HT1080 (cell line): ENCODE data around the gene UGT2B17. TPM values are rescaled to one million over a fixed set of nuclear protein-coding genes. Genes with fewer than 3 reads are reported as not detected.
"Not testable (repeated sequence)": the region's sequence is repeated elsewhere in the genome, so short reads cannot be mapped to it uniquely, and the experiment has no call there.

Experiments used
- DNase-seq: peaks from one replicate; pipeline ENCODE4 v3.0.0-alpha.2; 2015; ENCODE audit warnings: low read depth
- total RNA-seq: library from RNA; depleted of rRNA; stranded (reverse); fragments of >200 nt; shearing (Covaris generic); gene quantifications from 2 replicates; pipeline ENCODE4 v1.2.3, GENCODE V29; 2014

Gene UGT2B17
- total RNA-seq, 1 experiment from 2014 or later, result not detected

DNA sequence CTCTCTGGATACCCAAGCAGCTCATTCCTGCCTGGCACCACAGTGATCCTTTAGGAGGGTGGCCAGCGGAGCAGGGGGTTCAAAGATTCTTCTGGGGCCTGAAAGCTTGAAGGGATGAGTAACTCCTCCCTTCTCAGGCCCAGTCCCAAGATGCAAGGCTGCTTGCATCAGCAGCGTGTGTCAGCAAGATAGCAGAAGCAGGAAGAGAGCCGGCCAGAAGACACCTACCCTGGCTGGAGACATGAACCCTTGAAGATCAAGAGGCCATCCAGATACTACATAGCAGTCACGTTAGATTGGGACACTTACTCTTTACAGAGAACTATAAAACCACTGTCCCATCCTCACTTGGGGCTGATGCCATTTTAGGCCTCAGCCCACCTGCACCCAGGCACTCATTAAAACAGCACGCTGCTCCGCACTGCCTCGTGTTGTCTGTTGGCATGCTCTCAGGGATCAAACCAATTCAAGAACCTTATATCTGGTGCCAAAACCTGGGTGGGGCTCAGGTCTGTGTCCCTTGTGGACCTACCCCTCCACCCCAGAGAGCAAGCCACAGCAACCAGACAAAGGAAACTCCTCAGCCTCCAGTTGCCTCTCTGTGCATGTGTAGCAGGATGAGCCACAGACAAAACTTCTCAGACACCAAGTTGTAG, 6.5 kb downstream of the UGT2B17 start:
- no peak for DNase-seq

DNA sequence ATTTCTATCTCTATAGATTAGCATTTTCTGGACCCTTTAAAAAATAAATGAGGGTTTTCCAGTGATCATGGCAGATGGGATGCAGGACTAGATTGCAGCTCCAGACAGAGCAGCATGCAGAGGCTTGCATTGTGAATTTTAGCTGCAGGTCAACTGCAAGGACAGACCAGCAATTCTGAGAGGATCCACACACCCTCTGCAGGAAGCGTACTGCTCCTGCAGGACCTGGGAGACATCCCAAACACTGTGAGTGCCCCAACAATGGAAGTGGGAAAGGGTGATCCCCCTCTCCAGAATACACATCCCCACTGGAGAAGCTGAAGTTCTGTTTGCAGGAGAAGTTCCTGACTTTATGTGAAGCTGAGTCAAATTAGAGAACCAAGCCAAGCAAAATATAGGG, 7.1 kb downstream of the UGT2B17 start:
- DNase-seq, result not testable (repeated sequence)

DNA sequence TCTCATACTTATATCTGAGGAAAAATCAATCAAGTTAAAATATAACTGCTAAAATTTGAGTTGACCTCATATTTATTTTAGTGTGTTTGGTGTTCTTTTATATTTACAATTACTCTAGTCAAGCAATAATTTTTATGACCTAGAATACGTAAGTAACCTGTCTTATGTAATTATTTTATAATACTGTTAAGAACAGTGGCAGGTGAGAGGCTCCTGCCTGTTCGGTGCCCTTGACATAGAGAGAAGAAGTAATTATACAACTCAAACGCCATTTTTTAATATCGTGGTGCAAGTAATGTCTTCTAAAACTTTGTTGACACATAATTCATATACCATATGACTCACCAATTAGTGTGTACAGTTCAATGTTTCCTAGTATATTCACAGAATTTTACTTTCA, 7.6 kb downstream of the UGT2B17 start:
- not testable (repeated sequence) for DNase-seq

DNA sequence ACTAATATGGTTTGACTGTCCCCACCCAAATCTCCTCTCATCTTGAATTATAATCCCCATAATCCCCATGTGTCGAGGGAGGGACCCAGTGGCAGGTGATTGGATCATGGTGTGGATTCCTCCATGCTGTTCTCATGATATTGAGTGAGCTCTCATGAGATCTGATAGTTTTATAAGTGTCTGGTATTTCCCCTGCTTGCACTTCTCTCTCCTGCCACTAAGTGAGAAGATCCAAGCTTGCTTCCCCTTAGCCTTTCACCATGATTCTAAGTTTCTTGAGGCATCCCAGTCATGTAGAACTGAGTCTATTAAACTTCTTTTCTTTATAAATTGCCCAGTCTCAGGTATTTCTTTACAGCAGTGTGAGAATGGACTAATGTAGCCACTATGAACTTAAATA, 9.8 kb downstream of the UGT2B17 start:
- DNase-seq, result not testable (repeated sequence)

DNA sequence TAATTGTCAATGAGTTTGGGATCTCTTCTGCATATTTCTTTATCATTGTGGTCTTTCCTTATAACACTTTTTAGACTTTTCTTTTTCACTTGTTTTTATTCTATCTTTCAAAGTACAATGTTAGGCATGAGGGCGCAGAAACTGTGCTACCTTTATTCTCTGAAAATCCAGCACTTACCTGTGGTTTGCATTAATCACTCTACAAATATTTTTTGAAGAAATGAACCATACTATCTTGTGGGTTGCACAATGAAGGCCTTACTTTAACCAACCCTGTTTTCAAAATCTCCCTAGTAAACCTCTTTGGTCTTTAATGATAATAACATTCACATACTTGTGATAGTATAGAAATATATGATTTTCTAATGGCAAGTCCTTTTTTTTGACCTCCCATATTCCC, 11.0 kb downstream of the UGT2B17 start:
- DNase-seq, result not testable (repeated sequence)

DNA sequence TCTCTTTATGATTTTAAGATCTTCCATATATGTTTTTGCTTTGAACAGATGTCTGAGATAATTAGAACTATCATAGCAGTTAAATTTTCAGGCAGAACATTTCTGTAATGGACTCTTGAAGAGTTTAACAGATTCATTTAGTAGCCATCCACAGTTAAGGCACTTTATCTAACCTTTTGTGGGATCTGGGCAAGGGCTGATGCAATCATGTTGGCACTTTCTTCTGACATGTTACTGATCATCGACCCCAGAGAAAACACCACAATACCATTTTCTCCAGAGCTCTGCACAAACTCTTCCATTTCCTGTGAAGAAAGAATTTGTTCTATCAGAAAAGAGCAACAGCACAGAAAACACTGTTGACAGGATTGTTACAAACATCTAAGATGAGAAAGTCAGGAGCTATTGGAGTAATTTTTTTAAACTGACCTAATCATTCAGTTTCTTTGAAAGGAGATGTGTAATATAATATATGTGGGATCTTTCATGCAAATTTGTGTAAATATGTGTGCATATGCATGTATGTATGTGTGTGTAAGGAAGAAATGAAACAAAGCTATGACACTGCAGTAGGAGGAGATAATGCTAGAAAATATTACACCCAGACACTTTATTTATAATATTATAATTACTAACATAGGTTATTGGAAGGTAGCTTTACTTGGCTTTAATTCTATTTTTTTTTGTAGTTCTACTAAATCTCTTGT, 15.6 kb downstream of the UGT2B17 start:
- DNase-seq, result not testable (repeated sequence)

DNA sequence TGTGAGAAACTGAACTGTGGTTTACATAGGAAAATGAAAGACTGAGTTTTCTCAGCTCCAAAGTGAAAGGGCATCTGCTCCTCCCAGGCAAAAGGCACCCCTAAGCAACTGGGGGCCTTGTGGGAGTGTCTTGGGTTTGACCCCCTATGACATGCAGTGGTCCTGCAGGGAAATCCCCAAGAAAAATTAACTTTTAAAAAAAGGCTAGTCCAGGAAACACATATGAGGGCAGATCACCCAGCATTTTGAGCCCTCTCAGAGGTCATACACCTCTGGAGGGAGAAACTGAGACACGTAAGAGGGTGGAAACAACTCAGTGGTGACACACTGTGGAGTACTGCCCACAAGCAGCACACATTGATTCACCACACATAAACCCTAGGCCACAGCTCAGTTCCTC, 22.3 kb downstream of the UGT2B17 start:
- DNase-seq, result not testable (repeated sequence)

DNA sequence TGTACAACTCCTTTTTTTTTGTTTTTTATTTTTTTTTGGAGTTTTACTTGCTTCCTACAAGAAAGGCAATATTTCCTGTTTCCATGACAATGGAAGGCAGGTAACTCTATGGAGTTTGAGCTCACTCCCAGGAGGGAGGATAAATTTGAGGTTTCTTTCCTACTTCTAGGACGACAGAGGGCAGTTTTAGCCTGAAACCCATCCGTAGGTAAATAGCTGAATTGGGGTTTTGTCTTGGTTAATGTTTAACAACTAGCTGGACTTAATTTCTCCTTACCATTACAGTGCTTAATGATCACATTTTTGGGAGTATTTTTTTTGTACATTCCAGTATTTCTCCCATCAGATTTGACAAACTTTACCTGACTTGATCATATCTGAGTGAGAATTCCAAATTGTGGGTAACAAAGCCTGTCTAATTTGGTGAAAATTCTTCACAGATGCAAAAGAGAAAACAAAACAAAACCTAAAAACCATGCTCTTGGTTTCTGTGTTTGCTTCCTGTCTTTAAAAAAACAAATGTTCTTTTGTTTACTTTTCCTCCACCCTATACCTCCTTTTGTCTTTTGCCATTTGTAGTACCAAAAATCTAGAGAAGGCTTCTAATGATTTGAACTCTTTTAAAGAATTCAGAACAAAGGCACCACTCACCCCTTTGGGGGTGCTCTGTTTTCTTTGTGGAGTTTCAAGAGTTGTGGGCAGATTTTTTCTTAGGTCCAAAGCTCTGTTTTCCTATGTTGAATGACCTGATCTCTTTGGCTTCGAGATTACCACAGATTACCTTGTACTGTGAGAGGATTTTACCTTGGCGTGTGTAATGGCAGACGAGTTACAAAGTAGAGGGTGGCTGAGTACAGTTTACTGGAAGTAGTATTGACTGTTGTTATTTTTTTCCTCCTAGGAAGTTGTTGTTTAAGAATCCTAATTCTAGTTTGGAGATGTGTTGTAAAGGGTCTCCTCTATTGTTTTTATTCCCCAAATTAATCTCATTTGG, 23.0 kb downstream of the UGT2B17 start:
- not testable (repeated sequence) for DNase-seq

DNA sequence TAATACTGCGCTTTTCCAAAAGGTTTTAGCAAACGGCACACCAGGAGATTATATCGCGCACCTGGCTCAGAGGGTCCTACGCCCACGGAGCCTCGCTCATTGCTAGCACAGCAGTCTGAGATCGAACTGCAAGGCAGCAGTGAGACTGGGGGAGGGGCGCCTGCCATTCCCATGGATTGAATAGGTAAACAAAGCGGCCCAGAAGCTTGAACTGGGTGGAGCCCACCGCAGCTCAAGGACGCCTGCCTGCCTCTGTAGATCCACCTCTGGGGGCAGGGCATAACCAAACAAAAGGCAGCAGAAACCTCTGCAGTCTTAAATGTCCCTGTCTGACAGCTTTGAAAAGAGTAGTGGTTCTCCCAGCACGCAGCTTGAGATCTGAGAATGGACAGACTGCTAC, 33.4 kb downstream of the UGT2B17 start:
- not testable (repeated sequence) for DNase-seq

DNA sequence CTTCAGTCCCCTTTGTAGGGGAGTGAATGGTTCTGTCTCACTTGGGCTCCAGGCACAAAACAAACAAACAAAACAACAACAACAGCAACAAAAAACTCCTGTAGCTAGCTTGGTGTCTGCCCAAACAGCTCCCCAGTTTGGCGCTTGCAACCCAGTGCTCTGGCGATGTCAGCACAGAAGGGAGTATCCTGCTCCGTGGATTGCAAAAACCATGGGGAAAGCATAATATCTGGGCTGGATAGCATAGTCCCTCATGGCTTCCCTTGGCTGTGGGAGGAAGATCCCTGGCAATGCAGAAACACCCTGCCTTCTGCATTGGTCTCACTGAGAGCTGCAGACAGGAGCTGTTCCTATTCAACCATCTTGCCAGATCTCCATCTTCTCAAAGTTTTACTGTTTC, 39.7 kb downstream of the UGT2B17 start:
- no peak for DNase-seq

DNA sequence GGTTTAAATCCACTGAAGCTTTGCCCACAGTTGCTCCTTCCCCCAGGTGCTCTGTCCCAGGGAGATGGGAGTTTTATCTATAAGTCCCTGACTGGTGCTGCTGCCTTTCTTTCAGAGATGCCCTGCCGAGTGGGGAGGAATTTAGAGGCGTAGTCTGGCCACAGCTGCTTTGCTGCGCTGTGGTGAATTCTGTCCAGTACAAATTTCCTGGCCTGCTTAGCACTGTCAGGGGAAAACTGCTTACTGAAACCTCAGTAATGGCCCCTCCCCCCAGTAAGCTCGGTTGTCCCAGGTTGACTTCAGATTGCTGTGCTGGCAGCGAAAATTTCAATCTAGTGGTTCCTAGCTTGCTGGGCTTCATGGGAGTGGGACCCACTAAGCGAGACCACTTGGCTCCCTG, 40.1 kb downstream of the UGT2B17 start:
- DNase-seq, result no peak

DNA sequence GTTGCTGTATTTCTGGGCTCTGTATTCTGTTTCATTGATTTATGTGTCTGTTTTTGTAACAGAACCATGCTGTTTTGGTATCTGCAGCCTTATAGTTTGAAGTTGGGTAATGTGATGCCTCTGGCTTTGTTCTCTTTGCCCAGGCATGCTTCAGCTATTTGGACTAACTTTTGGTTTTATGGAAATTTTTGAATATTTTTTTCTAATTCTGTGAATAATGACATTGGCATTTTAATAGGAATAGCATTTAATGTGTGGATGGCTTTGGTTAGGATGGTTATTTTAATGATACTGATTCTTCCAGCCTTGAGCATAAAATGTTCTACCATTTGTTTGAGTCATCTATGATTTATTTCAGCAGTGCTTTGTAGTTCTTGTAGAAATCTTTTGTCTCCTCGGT, 53.9 kb downstream of the UGT2B17 start:
- DNase-seq, result not testable (repeated sequence)

DNA sequence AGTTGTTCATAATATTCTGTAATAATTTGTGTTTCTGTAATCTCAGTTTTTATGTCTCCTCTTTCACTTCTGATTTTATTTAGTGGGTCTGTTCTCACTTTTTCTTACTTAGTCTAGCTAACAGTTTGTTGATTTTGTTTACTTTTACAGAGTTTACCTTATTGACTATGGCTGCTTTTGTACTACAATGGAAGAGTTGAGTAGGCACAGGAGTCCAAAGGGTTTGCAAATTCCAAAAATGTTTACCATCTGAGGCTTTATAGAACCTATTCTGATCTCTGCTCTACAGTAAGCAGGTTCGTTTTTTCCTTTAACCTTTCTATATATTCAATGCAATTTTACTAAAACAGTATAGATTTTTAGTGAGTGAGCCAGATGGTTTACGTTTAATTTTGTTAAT, 55.1 kb downstream of the UGT2B17 start:
- DNase-seq, result no peak

DNA sequence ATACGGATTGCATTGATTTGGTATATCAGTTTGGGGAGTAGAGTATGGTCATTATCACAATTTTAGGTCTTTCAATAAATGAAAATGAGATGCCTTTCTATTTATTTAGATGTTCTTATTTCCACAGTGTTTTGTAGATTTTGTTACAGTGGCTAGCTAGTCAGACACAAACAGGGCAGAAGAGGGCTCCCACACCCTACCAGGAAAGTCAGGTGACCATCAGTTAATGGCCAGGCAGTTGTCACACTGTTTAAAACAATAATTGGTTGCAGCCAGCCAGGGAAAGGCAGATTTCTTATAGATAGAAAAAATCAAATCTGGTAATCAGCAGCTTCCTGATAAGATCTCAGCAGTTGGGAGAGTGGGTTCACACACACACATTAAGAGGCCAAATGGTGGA, 57.2 kb downstream of the UGT2B17 start:
- DNase-seq, result no peak

DNA sequence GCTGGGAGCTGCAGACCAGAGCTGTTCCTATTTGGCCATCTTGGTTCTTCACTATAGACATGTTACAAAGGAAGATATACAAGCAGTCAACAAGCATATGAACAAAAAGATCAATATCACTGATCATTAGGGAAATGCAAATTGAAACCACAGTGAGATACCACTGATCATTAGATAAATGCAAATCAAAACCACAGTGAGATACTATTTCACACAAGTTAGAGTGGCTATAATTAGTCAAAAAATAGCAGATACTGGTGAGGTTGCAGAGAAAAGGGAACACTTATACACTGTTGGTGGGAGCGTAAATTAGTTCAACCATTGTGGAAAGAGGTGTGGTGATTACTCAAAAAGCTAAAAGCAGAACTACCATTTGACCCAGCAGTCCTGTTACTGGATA, 70.7 kb downstream of the UGT2B17 start:
- not testable (repeated sequence) for DNase-seq

DNA sequence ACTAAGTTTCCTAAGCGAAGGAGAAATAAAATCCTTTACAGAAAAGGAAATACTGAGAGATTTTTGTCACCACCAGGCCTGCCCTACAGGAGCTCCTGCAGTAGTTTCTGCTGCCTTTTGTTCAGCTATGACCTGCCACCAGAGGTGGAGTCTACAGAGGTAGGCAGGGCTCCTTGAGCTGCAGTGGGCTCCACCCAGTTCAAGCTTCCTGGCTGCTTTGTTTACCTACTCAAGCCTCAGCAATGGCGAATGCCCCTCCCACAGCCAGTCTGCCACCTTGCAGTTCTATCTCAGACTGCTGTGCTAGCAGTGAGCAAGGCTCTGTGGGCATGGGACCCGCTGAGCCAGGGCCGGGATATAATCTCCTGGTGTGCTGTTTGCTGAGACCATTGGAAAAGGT, 71.3 kb downstream of the UGT2B17 start:
- DNase-seq, result not testable (repeated sequence)

DNA sequence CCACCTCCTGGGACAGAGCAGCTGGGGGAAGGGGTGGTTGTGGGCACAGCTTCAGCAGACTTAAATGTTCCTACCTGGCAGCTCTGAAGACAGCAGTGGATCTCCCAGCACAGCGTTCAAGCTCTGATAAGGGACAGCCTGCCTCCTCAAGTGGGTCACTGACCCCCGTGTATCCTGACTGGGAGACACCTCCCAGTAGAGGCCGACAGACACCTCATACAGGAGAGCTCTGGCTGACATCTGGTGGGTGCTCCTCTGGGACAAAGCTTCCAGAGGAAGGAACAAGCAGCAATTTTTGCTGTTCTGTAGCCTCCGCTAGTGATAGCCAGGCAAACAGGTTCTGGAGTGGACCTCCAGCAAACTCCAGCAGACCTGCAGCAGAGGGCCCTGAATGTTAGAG, 72.7 kb downstream of the UGT2B17 start:
- not testable (repeated sequence) for DNase-seq

DNA sequence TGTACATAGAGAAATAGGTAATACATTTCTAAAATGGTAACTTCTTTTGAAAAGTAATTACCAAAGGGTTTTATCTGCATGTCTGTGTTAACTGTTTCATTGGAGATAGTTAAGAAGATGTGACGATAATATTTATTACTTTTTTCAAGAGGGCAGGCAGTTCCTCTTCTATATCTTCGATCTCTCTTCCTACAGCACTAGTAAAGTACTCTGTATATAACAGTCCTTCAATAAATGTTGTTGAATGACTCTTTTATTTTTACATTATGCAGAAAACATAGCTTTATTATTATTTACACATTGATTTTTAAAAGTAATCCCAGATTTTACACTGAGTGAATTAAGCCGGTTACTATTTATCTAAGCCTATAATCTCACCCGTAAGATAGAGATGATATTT, 77.1 kb downstream of the UGT2B17 start:
- DNase-seq, result no peak

DNA sequence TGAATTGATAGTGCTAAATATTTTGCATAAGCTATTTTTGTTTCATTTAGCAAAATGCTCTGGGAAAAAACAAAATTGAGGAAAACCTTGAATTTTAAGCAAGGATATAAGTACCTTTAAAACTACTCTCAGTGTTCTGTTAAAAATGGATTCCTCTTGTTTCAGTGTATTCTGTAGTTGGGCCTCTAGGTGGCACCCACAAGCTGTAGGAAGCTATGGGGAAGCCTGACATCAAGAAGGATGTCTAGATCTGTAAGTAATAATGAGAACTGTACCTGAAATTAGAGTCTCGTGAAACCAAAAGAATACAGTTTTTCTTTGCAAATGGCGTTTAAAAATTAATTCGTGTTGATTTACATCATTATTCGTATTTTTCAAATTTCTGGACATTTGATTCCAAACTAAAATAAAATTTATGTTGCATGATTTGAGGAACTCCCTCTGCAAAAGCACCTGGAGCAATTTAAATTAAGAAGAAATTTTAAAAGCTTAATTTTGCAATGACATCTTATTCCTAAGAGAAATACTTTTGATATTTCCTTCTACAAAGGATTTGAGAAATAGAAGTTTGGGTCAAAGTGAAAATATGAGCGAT, 77.6 kb downstream of the UGT2B17 start:
- peak; percentile 40 for DNase-seq

DNA sequence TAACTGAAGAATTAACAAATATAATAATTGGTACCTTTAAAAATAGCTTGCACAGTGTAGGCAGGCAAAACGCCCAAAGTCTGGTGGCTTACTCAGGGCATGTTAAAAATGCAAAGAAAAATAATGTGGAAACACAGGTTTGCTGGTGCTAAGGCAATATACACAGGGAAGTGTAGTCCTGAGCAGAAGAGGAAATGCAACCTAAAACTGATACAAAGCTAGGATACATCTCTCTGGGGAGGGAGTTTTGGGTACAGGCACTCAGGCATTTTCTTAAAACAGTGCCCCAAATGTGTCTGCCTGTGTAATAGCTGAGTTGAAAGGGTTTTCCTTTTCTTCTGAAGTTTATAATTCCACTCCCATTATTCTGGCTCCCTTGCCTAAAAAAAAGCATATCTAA, 81.4 kb downstream of the UGT2B17 start:
- no peak for DNase-seq

DNA sequence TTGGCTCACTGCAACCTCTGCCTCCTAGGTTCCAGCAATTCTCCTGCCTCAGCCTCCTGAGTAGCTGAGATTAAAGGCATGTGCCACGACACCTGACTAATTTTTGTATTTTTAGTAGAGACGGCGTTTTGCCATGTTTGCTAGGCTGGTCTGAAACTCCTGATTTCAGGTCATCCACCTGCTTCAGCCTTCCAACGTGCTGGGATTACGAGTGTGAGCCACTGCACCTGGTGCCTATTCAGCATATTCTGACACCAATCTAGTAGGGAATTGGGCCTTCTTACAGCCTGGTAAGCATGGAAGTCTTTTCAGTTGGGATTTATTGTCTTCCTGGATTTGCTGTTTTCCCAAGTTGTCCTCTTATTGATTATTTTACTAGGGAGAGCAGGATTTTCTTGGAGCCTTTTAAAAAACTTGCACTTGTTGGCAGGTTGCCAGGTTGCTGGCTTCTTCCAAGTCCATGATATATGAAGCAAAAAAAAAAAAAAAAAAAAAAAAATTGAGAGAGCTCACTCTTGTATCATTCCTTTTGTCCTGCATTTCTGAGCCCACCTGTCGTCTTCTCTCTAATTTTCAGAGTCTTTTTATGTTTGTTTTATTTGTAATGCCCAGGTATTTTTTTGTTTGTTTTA, 85.2 kb downstream of the UGT2B17 start:
- no peak for DNase-seq
